HG03378 (cell line): Measurements from ENCODE around the gene UTY.

Experiments
- ATAC-seq: cut with Tn5 transposase; IDR thresholded peaks from one replicate; pipeline ENCODE4 v1.9.1; 2021; ENCODE audit warnings: mild to moderate bottlenecking, moderate library complexity; ENCODE audit not compliant: unreplicated experiment

Gene UTY

GRCh38 chrY:13416869-13417661 is 62.8 kb downstream of the UTY start:
- no peak for ATAC-seq

GRCh38 chrY:13415556-13415955 is 64.3 kb downstream of the UTY start:
- no peak for ATAC-seq

GRCh38 chrY:13398876-13399275 is 81.0 kb downstream of the UTY start:
- ATAC-seq: no peak

GRCh38 chrY:13381110-13381683 is 98.6 kb downstream of the UTY start:
- no peak for ATAC-seq

- no peak for ATAC-seq
Observed at GRCh38 chrY:13370868-13371800, 108.7 kb downstream of the UTY start.

- no peak for ATAC-seq
Observed at GRCh38 chrY:13370245-13370644, 109.6 kb downstream of the UTY start.

GRCh38 chrY:13368513-13368845 is 111.4 kb downstream of the UTY start:
- no peak for ATAC-seq

- no peak for ATAC-seq
Observed at GRCh38 chrY:13363641-13364040, 116.2 kb downstream of the UTY start.

- no peak for ATAC-seq
Observed at GRCh38 chrY:13362662-13363061, 117.2 kb downstream of the UTY start.

- no peak for ATAC-seq
Observed at GRCh38 chrY:13361656-13362636, 117.9 kb downstream of the UTY start.

GRCh38 chrY:13351443-13351842 is 128.4 kb downstream of the UTY start:
- ATAC-seq: no peak

GRCh38 chrY:13347106-13347505 is 132.7 kb downstream of the UTY start:
- ATAC-seq: no peak

- ATAC-seq: no peak
Observed at GRCh38 chrY:13345549-13345948, 134.3 kb downstream of the UTY start.

GRCh38 chrY:13343307-13343946 is 136.4 kb downstream of the UTY start:
- no peak for ATAC-seq

GRCh38 chrY:13339939-13340338 is 139.9 kb downstream of the UTY start:
- no peak for ATAC-seq

- no peak for ATAC-seq
Observed at GRCh38 chrY:13339381-13339780, 140.5 kb downstream of the UTY start.

- no peak for ATAC-seq
Observed at GRCh38 chrY:13338711-13339110, 141.1 kb downstream of the UTY start.

GRCh38 chrY:13337934-13338333 is 141.9 kb downstream of the UTY start:
- ATAC-seq: no peak

- ATAC-seq: no peak
Observed at GRCh38 chrY:13333791-13334190, 146.0 kb downstream of the UTY start.

GRCh38 chrY:13330651-13331050 is 149.2 kb downstream of the UTY start:
- ATAC-seq: no peak
